ENCODE measurements around the gene ALDH4A1. TPM values are rescaled to one million over a fixed set of nuclear protein-coding genes. Genes with fewer than 3 reads are reported as not detected.

The ALDH4A1 gene
- total and polyA plus RNA-seq, 4 donors, result 4.8 to 12.7 (median 9.5) TPM

GRCh38 chr1:18932879-18933278 lies 30.5 kb upstream of the ALDH4A1 start:
- Histone ChIP-seq H3K9me3 (ENCODE audit: control insufficient read depth, low read length) (no peaks in the 10 kb centered on the region), H3K4me3 (ENCODE audit: low read length in 2 of 2) (no peak overlapping the region), H3K4me1 (ENCODE audit: control insufficient read depth in 1 of 2, insufficient read depth in 2 of 2, low read length in 2 of 2) (no peaks in the 10 kb centered on the region), H3K27ac (ENCODE audit: low read depth in 1 of 2, low read length in 2 of 2) (peak overlapping the region in 1 of 2 donors; percentile 42), H3K36me3 (ENCODE audit: control insufficient read depth in 1 of 2, insufficient read depth in 2 of 2, low read length in 1 of 2) (no peaks in the 10 kb centered on the region), H3K27me3 (ENCODE audit: control insufficient read depth in 1 of 2, insufficient read depth in 2 of 2, low read length in 1 of 2) (no peaks in the 10 kb centered on the region)
- DNase-seq, result no peak
- 40 to 46% methylated on average over 7 of the region's 7 CpGs for WGBS, 2 donors
- ATAC-seq (ENCODE audit: low FRiP score), result no peak
- intact Hi-C loops (cut with DNase I), result no loop called here

GRCh38 chr1:18932387-18932786 lies 30.0 kb upstream of the ALDH4A1 start:
- DNase-seq (no peak), ATAC-seq (ENCODE audit: low FRiP score) (no peak)
- no peaks in the 10 kb centered on the region for H3K9me3 ChIP-seq (ENCODE audit: control insufficient read depth, low read length)
- H3K27ac ChIP-seq (ENCODE audit: low read depth in 1 of 2, low read length in 2 of 2), result no peak overlapping the region
- no peaks in the 10 kb centered on the region for H3K4me1 ChIP-seq (ENCODE audit: control insufficient read depth in 1 of 2, insufficient read depth in 2 of 2, low read length in 2 of 2)
- 57 to 58% methylated on average over 5 of the region's 5 CpGs for WGBS, 2 donors
- no peak overlapping the region for H3K4me3 ChIP-seq (ENCODE audit: low read length in 2 of 2)
- intact Hi-C loops (cut with DNase I), result no loop called here
- H3K36me3 ChIP-seq (ENCODE audit: control insufficient read depth in 1 of 2, insufficient read depth in 2 of 2, low read length in 1 of 2), result no peaks in the 10 kb centered on the region
- no peaks in the 10 kb centered on the region for H3K27me3 ChIP-seq (ENCODE audit: control insufficient read depth in 1 of 2, insufficient read depth in 2 of 2, low read length in 1 of 2)

GRCh38 chr1:18931730-18932129 lies 29.4 kb upstream of the ALDH4A1 start:
- intact Hi-C loops (cut with DNase I), result no loop called here
- 70 to 85% methylated on average over 10 of the region's 10 CpGs for WGBS, 2 donors
- Histone ChIP-seq H3K27me3 (ENCODE audit: control insufficient read depth in 1 of 2, insufficient read depth in 2 of 2, low read length in 1 of 2) (no peaks in the 10 kb centered on the region), H3K4me1 (ENCODE audit: control insufficient read depth in 1 of 2, insufficient read depth in 2 of 2, low read length in 2 of 2) (no peaks in the 10 kb centered on the region), H3K36me3 (ENCODE audit: control insufficient read depth in 1 of 2, insufficient read depth in 2 of 2, low read length in 1 of 2) (no peaks in the 10 kb centered on the region), H3K4me3 (ENCODE audit: low read length in 2 of 2) (no peak overlapping the region), H3K27ac (ENCODE audit: low read depth in 1 of 2, low read length in 2 of 2) (no peak overlapping the region), H3K9me3 (ENCODE audit: control insufficient read depth, low read length) (no peaks in the 10 kb centered on the region)
- DNase-seq, result no peak
- ATAC-seq (ENCODE audit: low FRiP score), result no peak

DNA sequence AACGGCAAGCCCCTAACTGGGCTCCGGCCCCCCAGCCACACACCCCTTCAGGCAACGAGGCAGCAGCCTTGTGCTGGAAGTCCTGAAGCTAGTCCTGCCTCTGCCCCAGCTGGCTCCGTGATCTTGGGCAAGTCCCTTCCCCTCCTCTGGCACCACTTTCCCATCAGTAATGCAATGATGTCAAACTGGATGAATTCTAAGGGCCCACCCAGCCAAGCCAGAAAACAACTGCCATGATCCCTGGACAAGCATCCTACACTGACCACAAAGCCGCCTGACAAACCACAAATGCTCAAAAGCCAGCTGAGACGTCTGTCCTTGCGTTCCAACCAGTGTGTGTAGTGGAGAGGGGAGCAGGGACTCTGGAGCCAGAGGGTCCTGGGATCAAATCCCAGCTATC lies 27.3 kb upstream of the ALDH4A1 start:
- intact Hi-C loops (cut with DNase I), result no loop called here
- Histone ChIP-seq H3K4me1 (ENCODE audit: control insufficient read depth in 1 of 2, insufficient read depth in 2 of 2, low read length in 2 of 2) (no peaks in the 10 kb centered on the region), H3K4me3 (ENCODE audit: low read length in 2 of 2) (no peak overlapping the region), H3K27me3 (ENCODE audit: control insufficient read depth in 1 of 2, insufficient read depth in 2 of 2, low read length in 1 of 2) (no peaks in the 10 kb centered on the region), H3K9me3 (ENCODE audit: control insufficient read depth, low read length) (no peaks in the 10 kb centered on the region), H3K36me3 (ENCODE audit: control insufficient read depth in 1 of 2, insufficient read depth in 2 of 2, low read length in 1 of 2) (no peaks in the 10 kb centered on the region), H3K27ac (ENCODE audit: low read depth in 1 of 2, low read length in 2 of 2) (peak overlapping the region in 1 of 2 donors; percentile 10)
- WGBS, 2 donors, result 68 to 75% methylated on average over 7 of the region's 7 CpGs
- no peak for ATAC-seq (ENCODE audit: low FRiP score)
- no peak for DNase-seq

DNA sequence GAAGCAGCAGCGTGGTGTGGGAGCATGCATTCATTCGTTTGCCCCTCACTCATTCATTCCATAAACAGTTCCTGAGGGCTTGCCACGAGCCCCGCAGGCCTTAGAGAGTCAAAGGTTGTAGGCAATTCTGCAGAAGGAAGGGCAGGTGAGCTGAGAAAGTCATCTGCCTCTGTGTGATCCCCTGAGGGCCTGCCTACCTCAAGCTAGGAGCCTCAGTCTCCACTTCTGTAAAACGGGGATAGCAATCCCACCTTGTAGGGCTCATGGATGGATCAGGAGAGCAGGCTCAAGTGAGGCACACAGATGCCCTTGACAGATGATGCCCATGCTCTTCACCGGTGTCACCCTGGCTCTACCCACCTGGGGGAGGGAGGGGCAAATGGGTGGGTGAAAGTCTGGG lies 26.6 kb upstream of the ALDH4A1 start:
- 88 to 89% methylated on average over 6 of the region's 6 CpGs for WGBS, 2 donors
- Histone ChIP-seq H3K9me3 (ENCODE audit: control insufficient read depth, low read length) (no peaks in the 10 kb centered on the region), H3K4me3 (ENCODE audit: low read length in 2 of 2) (no peak overlapping the region), H3K36me3 (ENCODE audit: control insufficient read depth in 1 of 2, insufficient read depth in 2 of 2, low read length in 1 of 2) (no peaks in the 10 kb centered on the region), H3K27me3 (ENCODE audit: control insufficient read depth in 1 of 2, insufficient read depth in 2 of 2, low read length in 1 of 2) (no peaks in the 10 kb centered on the region), H3K4me1 (ENCODE audit: control insufficient read depth in 1 of 2, insufficient read depth in 2 of 2, low read length in 2 of 2) (no peaks in the 10 kb centered on the region), H3K27ac (ENCODE audit: low read depth in 1 of 2, low read length in 2 of 2) (no peak overlapping the region)
- intact Hi-C loops (cut with DNase I), result no loop called here
- DNase-seq (no peak), ATAC-seq (ENCODE audit: low FRiP score) (no peak)

DNA sequence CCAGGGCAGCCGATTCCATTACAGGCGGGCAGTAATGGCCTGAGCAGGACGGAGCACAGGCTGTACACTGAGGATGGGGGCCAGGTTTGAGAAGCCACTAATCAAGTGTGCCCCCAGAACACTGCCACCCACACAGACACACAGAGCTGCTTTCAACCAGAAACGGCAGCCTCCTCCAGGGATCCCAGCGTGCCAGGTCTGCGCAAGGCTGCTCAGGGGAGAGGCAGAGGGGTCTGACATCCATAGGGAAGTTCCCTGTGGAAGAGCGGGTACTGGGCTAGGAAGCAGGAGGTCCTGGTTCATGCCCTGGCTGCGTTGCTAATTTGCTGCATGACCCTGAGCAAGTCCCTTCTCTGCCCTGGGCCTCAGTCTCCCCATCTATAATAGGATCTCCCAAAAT lies 26.1 kb upstream of the ALDH4A1 start:
- no peak overlapping the region for H3K4me3 ChIP-seq (ENCODE audit: low read length in 2 of 2)
- no peaks in the 10 kb centered on the region for H3K9me3 ChIP-seq (ENCODE audit: control insufficient read depth, low read length)
- H3K27me3 ChIP-seq (ENCODE audit: control insufficient read depth in 1 of 2, insufficient read depth in 2 of 2, low read length in 1 of 2), result no peaks in the 10 kb centered on the region
- no peaks in the 10 kb centered on the region for H3K36me3 ChIP-seq (ENCODE audit: control insufficient read depth in 1 of 2, insufficient read depth in 2 of 2, low read length in 1 of 2)
- peak overlapping the region; percentile 13 to 29 for H3K27ac ChIP-seq (ENCODE audit: low read depth in 1 of 2, low read length in 2 of 2)
- H3K4me1 ChIP-seq (ENCODE audit: control insufficient read depth in 1 of 2, insufficient read depth in 2 of 2, low read length in 2 of 2), result no peaks in the 10 kb centered on the region
- ATAC-seq (ENCODE audit: low FRiP score), result no peak
- intact Hi-C loops (cut with DNase I), result no loop called here
- DNase-seq, result no peak
- WGBS, 2 donors, result 66 to 67% methylated on average over 8 of the region's 8 CpGs

GRCh38 chr1:18927654-18928272 lies 25.4 kb upstream of the ALDH4A1 start:
- Histone ChIP-seq H3K4me1 (ENCODE audit: control insufficient read depth in 1 of 2, insufficient read depth in 2 of 2, low read length in 2 of 2) (no peaks in the 10 kb centered on the region), H3K4me3 (ENCODE audit: low read length in 2 of 2) (no peak overlapping the region), H3K9me3 (ENCODE audit: control insufficient read depth, low read length) (no peaks in the 10 kb centered on the region), H3K27me3 (ENCODE audit: control insufficient read depth in 1 of 2, insufficient read depth in 2 of 2, low read length in 1 of 2) (no peaks in the 10 kb centered on the region), H3K36me3 (ENCODE audit: control insufficient read depth in 1 of 2, insufficient read depth in 2 of 2, low read length in 1 of 2) (no peaks in the 10 kb centered on the region), H3K27ac (ENCODE audit: low read depth in 1 of 2, low read length in 2 of 2) (peak overlapping the region; percentile 29 to 87)
- DNase-seq (no peak), ATAC-seq (ENCODE audit: low FRiP score) (no peak)
- 56 to 59% methylated on average over 12 of the region's 12 CpGs for WGBS, 2 donors
- intact Hi-C loops (cut with DNase I), result loop anchor here in 1 of 2 donors (2.0 kb wide), 1 partner anchor 21 kb away; no protein-coding TSS in a partner anchor

DNA sequence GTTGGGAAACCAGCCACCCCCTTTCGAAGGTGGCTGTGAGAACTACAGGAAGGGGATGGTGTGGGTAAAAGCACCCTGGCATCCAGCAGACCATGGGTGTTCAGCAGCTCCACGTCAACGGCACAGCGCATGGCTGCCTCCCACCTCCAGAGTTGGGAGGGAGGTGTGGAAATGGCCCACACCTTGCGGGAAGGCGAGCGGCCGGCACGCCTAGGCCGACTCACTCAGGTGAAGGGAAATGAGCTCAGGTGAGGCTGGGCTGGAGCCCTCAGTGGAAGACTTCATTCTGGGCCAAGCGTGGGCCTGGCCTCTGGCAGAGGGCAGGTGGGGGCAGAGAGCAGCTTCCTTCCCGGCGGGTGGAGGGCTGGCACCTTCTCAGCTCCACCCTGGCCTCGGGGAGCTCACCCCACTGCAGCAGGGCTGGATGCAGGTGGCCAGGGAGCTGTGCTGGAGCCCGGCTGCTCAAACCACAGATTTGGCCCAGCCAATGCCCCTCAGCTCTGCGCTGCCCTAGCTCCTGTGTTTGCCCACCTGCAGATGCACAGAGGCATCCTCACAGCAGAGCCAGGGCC lies 24.8 kb upstream of the ALDH4A1 start:
- Histone ChIP-seq H3K4me3 (ENCODE audit: low read length in 2 of 2) (no peak overlapping the region), H3K4me1 (ENCODE audit: control insufficient read depth in 1 of 2, insufficient read depth in 2 of 2, low read length in 2 of 2) (no peaks in the 10 kb centered on the region), H3K27ac (ENCODE audit: low read depth in 1 of 2, low read length in 2 of 2) (peak overlapping the region; percentile 6 to 87), H3K27me3 (ENCODE audit: control insufficient read depth in 1 of 2, insufficient read depth in 2 of 2, low read length in 1 of 2) (no peaks in the 10 kb centered on the region), H3K36me3 (ENCODE audit: control insufficient read depth in 1 of 2, insufficient read depth in 2 of 2, low read length in 1 of 2) (no peaks in the 10 kb centered on the region), H3K9me3 (ENCODE audit: control insufficient read depth, low read length) (no peaks in the 10 kb centered on the region)
- ATAC-seq (ENCODE audit: low FRiP score) (no peak), DNase-seq (no peak)
- WGBS, 2 donors, result 60 to 70% methylated on average over 16 of the region's 16 CpGs
- intact Hi-C loops (cut with DNase I), result loop anchor here in 1 of 2 donors (2.0 kb wide), 1 partner anchor 22 kb away; no protein-coding TSS in a partner anchor
